ENCODE results near the gene CAMSAP3.

Gene CAMSAP3

DNA sequence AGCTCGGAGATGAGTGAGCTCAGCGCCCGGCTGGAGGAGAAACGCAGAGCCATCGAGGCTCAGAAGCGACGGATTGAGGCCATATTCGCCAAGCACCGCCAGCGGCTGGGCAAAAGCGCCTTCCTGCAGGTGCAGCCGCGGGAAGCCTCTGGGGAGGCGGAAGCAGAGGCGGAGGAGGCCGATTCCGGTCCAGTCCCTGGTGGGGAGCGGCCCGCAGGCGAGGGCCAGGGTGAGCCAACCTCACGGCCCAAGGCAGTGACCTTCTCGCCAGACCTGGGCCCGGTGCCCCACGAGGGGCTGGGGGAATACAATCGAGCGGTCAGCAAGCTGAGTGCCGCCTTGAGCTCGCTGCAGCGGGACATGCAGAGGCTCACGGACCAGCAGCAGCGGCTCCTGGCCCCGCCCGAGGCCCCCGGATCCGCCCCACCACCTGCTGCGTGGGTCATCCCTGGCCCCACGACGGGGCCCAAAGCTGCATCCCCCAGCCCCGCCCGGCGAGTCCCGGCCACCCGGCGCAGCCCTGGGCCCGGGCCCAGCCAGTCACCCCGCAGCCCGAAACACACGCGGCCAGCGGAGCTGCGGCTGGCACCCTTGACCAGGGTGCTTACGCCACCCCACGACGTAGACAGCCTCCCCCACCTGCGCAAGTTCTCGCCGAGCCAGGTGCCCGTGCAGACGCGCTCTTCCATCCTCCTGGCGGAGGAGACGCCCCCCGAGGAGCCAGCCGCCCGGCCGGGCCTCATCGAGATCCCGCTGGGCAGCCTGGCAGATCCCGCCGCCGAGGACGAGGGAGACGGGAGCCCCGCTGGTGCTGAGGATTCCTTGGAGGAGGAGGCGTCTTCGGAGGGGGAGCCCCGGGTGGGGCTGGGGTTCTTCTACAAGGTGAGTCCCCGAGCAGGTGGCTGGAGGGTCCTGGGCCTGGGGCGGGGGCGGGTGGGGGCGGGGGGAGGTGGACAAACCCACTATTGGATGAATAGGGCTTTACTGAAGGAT is 16.9 kb downstream of the CAMSAP3 start:
- no peak for DNase-seq (ENCODE audit: low spot score)

DNA sequence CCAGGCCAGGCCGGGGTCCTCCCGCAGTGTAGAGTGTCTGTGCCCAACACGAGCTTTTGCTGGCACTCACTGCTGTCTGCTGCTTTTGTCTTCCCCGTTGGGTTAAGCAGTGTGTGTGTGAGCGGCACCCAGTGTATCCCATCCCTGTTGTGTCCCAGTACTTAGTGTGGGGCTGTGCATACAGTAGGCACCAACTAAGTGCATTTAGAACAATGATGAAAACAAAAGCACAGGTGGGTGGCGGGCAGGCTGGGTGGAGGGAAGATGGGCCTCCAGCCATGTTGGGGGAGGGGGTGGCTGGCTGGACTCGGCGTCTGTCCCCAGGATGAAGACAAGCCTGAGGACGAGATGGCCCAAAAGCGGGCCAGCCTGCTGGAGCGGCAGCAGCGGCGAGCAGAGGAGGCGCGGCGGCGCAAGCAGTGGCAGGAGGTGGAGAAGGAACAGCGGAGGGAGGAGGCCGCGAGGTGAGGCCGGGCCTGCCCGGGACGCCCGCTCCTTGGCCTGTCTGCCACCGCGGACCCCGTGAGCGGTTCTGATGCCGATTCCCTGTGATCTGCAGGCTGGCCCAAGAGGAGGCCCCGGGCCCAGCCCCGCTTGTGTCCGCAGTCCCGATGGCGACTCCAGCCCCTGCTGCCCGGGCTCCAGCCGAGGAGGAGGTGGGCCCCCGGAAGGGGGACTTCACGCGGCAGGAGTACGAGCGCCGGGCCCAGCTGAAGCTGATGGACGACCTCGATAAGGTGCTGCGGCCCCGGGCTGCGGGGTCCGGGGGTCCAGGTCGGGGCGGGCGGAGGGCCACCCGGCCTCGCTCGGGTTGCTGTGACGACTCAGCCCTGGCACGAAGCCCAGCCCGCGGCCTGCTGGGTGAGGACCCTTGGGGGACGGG is 19.4 kb downstream of the CAMSAP3 start:
- no peak for DNase-seq (ENCODE audit: low spot score)

- no peak for DNase-seq (ENCODE audit: low spot score)
These were observed 21.5 kb downstream of the CAMSAP3 start for GRCh38 chr19:7617172-7617571.

DNA sequence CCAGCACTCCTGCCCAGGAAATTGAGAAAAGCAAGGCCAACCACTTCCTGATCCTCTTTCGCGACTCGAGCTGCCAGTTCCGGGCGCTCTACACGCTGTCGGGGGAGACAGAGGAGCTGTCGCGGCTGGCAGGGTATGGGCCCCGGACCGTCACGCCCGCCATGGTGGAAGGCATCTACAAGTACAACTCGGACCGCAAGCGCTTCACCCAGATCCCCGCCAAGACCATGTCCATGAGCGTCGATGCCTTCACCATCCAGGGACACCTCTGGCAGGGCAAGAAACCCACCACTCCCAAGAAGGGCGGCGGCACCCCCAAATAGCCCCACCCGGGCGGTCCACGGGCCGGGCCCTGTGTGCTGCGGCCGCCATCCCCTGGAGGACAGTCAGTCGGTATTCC is 22.1 kb downstream of the CAMSAP3 start:
- DNase-seq (ENCODE audit: low spot score): no peak

DNA sequence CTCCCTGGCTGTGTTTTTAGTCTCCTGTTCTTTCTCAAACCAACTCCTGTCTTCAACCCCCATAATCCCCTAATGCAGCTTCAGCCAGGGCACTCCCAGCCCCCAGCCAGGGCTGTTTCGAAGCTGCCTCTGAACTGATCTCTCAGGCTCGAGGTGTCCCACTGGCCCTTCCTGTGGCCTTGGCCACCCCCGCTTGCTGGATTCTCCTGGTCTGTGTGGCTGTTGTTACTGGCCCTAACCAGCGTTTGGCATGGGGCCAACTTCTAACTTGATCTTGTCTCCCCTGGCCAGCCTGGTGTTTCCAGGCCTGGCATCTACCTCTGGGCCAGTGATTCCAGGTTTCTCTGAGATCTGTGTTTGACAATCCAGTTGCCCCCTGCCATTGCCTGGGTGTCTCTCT is 22.7 kb downstream of the CAMSAP3 start:
- DNase-seq (ENCODE audit: low spot score): no peak

DNA sequence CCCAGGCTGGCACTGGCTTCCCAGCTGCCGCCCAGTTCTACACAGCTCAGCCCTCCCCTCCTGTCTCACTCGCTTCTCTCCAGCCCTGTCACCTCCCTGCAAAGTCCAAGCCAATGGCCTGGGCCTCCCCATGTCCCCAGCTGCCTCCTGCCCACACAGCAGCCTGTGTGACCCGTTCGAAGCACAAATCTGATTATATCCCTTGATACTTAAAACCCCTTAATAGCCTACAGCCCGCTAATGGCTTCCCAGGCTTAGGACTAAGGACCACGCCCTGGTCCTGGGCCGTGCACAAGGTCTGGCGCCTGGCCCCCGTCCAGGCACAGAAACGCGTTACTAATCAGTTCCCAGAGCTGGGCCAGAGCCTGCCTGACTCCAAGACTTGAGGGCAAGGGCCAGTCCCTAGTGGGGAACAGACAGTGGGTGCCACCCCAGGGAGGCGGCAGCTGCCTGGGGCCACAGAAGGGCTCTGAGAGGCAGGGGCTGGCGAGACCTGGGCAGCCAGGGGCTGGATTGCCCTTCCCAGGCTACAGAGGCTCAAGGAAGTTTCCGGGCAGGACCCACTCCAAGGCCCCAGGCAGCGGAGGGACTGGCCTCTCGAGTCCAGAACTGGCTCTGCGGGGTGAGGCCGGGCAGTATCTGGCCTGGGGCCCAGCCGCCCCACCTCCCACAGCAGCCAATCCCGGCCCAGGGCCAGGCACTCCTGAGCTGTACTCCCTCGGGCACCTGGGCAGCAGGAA is 23.3 kb downstream of the CAMSAP3 start:
- no peak for DNase-seq (ENCODE audit: low spot score)

- no peak for DNase-seq (ENCODE audit: low spot score)
These were observed 24.2 kb downstream of the CAMSAP3 start for GRCh38 chr19:7619671-7620441.

DNA sequence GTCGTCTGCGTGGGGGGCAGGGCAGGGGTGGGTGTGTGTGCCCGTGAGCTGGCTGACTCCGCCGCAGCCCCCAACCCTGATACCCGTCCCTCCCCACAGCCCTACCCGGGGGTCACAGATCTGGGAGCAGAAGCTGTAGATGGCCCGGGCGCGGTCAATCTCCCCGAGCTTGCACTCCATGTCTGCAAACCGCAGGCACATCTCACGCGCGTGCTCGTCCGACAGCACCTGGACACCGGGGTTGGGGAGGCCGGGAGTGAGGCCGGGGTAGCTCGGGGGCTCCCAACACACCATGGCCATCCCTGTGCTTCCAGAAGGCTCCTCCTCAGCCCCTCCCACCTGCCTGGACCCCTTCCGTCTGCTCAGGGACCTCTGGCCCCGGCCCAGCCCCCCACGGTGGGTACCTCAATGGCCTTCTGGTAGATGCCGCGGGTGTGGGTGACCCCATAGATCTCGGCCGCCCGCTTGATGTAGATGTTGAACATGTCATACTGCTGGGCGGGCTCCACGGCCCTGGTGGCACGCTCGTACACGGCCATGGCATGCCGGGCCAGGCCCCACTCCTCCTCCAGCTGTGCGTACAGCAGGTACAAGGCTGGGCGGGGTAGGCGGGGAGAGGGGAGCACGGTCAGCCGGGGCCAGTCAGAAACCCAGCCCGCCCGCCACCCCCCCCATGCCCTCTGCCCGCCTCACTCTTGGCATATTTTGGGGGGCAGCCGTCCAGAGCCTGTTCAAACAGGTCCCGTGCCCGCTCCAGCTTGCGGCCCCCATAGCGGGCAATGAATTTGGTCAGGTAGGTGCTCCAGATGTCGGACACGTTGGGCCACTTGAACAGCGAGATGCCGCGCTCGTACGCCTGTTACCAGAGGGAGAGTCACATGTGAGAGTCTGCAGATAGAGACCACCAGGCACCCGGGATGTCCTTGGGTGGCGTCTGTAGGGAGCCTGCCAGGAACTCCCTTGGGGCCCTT is 25.1 kb downstream of the CAMSAP3 start:
- DNase-seq (ENCODE audit: low spot score): no peak

DNA sequence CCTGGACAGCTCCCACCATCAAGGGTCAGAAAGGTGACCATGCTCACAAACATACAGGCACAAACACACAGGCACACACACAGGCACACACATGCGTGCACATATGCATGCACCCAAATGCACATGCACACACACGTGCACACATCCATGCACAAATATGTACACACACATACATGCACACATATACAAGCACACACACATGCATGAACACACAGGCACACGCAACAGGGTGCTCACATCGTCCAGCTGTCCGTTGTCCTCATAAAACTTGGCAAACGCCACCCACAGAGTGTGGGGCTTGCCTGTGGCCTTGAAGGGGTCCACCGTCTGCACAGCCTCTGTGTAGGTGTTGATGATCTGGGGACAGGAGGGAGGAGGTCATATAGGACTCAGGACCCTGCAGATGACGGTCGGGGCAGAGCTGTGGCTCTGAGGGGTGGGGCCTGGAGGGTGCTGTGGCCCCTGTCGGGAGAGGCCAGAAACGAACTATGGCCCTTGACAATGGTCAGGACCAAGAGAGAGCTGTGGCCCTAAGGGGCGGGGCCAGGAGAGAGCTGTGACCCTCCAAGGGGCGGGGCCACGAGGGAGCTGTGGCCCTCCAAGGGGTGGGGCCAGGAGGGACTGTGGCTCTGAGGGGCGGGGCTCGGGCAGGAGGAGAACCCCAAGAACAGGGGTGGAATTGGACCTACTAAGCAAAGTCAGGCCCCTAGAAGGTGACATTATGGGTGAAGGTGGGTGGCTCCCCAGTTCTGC is 27.4 kb downstream of the CAMSAP3 start:
- DNase-seq (ENCODE audit: low spot score): no peak

GRCh38 chr19:7623725-7624603 is 28.3 kb downstream of the CAMSAP3 start:
- no peak for DNase-seq (ENCODE audit: low spot score)

GRCh38 chr19:7624810-7625209 is 29.1 kb downstream of the CAMSAP3 start:
- DNase-seq (ENCODE audit: low spot score): no peak

DNA sequence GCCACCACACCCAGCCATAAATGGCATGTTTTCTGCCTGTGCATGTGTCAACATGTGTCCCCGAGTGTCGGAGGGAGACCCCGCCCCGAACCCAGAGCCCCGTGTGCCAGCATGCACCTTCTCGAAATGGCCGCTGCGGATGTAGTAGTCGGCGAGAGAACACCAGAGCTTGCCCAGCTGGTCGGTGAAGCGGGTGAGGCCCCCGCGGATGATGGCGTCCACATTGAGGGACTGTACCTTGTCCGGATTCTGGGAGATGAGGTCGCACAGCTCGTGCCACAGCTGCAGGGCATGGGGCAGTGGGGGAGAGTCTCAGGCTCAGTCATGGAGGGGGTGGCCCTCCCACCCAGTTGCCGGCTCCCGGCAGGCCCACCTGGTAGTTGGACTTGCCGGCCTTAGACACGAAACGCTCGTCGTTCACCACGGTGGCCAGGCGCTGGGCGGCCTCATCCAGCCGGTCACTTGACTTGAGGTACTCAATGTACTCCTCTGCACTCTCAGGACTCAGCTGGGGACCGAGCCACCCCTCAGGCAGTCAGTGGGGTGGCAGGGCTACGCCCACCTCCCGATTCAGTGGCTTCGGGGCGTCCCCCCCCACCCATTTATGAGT is 30.2 kb downstream of the CAMSAP3 start:
- no peak for DNase-seq (ENCODE audit: low spot score)

- no peak for DNase-seq (ENCODE audit: low spot score)
These were observed 31.5 kb downstream of the CAMSAP3 start for GRCh38 chr19:7627166-7627565.

DNA sequence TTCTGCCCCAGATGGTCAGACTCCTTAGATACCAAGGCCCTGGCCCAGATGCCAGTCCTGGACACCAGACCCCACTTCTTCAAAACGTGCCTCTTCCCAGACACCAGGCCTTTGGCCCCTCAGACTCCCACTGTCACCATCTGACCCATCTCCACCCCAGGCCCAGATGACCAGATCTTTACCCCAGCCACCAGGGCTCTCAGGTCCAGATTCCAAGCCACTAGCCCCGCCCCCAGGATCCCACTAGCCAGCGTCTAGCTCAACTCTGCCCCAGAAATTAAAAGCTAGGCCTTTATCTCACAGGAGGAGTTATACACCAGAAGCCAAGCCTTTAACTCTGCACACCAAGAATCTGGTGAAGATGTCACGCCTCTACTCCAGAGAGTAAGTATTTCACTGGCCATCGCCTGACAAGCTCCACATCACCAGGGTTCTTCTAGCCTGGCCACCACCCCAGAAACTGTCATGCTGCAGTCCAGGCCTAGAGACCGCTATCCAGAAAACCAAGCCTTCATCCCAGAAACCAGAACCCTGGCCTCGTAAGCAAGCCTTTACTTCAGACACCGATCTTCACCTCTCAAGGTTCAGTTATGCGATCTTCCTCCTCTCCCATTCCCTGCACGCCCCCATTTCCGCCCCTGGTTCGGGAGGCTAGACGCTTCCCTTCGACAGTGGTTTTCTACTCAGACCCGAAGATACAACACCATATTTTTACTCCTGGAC is 33.1 kb downstream of the CAMSAP3 start:
- no peak for DNase-seq (ENCODE audit: low spot score)

DNA sequence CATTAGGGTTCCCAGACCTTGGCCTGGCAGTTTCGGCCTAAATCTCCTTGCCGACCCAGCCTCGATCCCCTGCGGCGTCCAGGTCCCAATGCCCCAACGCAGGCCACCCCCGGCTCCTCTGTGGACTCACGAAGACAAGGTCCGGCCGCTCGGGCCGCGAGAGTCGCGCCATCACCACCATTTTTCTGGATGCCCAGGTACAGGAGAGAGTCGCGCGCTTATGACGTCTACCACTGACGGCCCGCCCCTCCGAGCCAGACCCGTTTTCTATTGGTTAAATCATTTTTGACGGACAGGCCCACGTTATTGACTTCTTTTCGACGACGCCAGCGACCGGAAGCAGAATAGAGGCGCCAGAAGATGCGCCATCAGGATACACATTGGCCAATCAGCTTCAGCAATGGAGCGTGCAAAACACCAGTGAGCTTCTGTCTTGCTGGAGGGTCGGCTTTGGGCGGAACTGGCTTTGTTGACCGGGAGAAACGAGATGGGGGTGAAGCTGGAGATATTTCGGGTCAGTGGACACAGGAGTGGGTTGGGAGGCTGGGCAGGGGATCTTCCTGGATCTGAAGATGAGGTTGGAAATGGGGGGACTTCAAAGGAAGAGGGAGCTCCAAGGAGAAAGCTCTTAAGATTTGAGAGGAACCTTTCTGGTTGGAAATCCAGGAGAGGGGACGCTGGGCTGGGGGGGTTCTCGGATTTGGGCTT is 33.8 kb downstream of the CAMSAP3 start, which contains the start of the genes PET100 and XAB2:
PET100 (plus strand) TSS at position 447 of the 708 bp plus-strand sequence; CDS start at position 488, 41 bp downstream.
XAB2 (minus strand) TSS at position 199 of the 708 bp plus-strand sequence; CDS start at position 181, 18 bp downstream.
- DNase-seq (ENCODE audit: low spot score): peak; percentile 98

GRCh38 chr19:7631577-7631976 is 35.9 kb downstream of the CAMSAP3 start:
- no peak for DNase-seq (ENCODE audit: low spot score)
